GM12891 (cell line): ENCODE measurements around the gene FAM83F.

Experiments
- POLR2A ChIP-seq: IDR thresholded peaks from 2 replicates; pipeline ENCODE4 v1.6.1; 2011; ENCODE audit warnings: low read depth, low read length, control low read depth
- POLR2AphosphoS5 ChIP-seq: IDR thresholded peaks from 2 replicates; pipeline ENCODE4 v1.6.1; 2011; ENCODE audit warnings: low read depth, low read length, control low read depth

DNA sequence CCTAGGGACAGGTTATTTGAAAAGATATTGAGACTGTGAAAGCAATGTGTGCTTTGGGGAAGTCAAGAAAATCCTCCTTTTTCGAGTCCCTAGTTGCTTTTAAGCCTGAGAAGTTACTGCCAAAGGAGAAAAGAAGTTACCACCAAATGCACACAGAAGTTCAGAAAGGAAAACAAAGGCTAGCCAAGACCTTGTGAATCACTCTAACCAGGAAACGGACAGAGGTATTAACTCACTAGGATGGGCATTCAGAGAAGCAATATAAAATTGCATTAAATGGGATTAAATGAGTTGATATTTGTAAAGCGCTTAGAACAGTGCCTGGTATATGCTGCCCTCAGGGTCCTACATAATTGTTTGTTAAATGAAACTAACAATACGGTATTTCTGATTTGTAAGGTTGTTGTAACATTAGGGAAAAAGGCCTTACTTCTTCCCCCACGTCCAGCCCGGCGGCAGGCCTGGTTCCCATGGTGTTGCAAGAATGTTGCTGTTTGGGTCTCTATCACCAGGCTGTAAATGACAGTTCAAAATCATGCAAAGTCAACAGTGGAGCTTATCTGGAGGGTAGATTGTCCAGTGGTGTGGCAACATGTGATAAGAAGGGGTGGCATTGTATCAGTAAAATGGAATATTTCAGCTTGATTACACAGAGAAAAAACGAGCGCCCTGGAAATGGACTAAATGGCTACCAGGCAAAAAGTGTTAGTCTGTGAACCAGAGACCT is 27.5 kb upstream of the FAM83F start:
- TF ChIP-seq POLR2A (no peak), POLR2AphosphoS5 (no peak)
